22Rv1 (cell line): Measurements from ENCODE around the gene CYP39A1.

Experiments
- H3K27ac ChIP-seq: fragments of 450-650 bp; 2 replicates; pipeline ENCODE4 v1.5.1; 2017
- ZFX ChIP-seq: fragments of 450-650 bp; IDR thresholded peaks from 2 replicates; pipeline ENCODE4 v1.6.1; 2017; ENCODE audit warnings: antibody characterized with exemption, borderline replicate concordance
- TF ChIP-seq, protein P1 (sequence below): fragments of 450-650 bp; IDR thresholded peaks from 2 replicates; pipeline ENCODE4 v1.5.1; 2017; ENCODE audit warnings: mild to moderate bottlenecking

The CYP39A1 gene

DNA sequence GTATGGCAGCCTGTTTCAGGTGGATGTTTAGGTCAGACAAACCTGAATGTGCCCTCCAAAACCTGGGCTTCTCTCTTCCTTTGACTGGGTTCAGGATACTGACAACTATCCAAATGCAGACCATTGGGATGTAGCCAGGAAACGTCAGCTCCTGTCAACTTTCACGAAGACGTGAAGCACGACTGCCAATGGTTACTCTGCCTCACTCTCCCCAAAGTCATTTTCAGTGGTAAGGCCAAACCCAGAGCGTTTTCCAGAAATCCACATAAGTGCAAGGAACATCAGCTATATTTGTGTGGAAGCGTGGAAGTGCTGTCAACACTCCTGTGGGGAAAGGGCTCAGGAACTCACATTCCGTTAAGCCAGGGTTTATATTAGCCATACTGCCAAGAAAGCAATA is 141.3 kb downstream of the CYP39A1 start:
- TF ChIP-seq, protein P1, sequence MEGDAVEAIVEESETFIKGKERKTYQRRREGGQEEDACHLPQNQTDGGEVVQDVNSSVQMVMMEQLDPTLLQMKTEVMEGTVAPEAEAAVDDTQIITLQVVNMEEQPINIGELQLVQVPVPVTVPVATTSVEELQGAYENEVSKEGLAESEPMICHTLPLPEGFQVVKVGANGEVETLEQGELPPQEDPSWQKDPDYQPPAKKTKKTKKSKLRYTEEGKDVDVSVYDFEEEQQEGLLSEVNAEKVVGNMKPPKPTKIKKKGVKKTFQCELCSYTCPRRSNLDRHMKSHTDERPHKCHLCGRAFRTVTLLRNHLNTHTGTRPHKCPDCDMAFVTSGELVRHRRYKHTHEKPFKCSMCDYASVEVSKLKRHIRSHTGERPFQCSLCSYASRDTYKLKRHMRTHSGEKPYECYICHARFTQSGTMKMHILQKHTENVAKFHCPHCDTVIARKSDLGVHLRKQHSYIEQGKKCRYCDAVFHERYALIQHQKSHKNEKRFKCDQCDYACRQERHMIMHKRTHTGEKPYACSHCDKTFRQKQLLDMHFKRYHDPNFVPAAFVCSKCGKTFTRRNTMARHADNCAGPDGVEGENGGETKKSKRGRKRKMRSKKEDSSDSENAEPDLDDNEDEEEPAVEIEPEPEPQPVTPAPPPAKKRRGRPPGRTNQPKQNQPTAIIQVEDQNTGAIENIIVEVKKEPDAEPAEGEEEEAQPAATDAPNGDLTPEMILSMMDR = no peak
- TF ChIP-seq ZFX = no peak
- no peak overlapping the region for H3K27ac ChIP-seq

DNA sequence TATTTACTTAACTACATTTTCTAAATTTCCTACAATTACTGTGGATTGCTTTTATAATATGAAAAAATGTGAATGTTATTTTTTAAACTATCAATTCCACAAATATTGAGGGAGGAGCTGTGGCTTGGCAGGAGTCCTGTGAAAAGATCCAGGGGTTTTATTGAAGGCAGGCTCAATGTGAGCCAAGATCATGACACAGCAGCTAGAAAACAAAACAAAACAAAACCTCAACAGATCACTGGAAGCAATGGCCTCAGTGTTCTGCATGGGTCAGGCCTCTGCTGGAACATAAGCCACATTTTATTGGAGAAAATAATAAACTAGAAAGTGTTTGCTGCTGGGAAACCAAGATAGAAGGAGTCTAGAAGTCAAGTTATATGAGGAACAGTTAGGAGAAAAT is 142.0 kb downstream of the CYP39A1 start:
- no peak for TF ChIP-seq ZFX
- TF ChIP-seq, protein P1 = no peak
- H3K27ac ChIP-seq = no peak overlapping the region

DNA sequence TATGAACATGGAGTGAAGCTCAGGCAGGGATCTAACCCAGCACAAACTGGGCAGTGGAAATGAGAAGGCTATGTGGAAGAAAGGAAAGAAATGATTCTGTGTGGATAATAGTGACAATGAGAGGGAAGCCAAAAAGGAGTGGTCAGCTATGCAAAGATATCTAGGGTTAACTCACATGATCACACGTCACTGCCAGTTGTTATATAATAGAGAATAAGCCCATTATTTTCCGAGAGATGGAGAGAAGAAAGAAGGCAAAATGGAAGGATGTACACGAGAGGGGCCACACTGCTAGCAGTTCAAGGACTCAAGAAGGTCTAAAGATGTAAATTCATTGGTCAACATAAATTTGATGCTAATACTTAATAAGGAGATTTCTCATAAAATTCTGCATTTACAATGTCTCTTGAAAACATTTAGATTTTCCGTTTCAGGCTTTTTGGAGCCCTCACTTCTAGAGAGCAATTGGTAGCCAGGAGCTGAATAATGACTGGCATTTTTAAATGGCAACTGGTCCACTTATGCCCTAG is 142.6 kb downstream of the CYP39A1 start:
- peak overlapping the region; percentile 62 for H3K27ac ChIP-seq
- TF ChIP-seq, protein P1 = no peak
- TF ChIP-seq ZFX = no peak

DNA sequence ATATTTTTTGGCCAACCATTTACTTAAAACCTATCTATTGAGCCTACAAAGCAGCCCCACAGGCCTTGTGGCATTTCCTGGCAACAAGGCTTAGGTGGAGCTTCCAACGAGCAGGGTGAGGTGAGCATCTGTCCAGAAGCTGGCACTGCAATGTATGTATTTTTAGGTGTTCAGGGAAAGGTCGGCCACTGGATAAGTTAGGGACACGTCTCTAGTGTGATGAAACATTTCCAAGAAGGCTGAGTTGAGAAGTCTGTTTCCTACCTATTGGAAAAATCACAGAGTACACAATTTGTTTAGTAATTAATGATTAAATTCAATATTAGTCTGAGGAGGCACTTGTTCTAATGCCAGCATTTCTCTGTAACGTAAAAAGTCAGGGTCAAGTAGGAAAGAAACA is 143.6 kb downstream of the CYP39A1 start:
- peak overlapping the region; percentile 62 for H3K27ac ChIP-seq
- TF ChIP-seq ZFX = no peak
- TF ChIP-seq, protein P1 = no peak

DNA sequence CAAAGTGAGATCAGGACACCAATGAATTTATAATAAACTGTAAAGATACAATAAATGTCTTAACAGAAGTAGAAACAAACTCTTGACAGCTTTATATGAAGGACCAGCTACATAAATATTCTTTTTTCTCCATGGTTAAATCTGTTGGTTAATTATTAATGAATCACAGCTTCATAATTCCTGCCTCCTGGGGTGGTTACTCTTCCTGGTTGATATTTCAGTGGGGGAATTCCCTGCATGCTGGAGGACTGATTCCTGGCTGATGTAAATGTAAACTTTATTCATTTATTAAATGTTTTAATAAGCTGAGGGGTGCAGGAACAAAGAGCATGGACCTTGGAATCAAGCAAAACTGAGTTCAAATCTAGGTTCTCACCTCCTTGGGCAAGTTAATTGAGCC is 145.2 kb downstream of the CYP39A1 start:
- peak overlapping the region; percentile 62 for H3K27ac ChIP-seq
- TF ChIP-seq, protein P1 = no peak
- no peak for TF ChIP-seq ZFX

DNA sequence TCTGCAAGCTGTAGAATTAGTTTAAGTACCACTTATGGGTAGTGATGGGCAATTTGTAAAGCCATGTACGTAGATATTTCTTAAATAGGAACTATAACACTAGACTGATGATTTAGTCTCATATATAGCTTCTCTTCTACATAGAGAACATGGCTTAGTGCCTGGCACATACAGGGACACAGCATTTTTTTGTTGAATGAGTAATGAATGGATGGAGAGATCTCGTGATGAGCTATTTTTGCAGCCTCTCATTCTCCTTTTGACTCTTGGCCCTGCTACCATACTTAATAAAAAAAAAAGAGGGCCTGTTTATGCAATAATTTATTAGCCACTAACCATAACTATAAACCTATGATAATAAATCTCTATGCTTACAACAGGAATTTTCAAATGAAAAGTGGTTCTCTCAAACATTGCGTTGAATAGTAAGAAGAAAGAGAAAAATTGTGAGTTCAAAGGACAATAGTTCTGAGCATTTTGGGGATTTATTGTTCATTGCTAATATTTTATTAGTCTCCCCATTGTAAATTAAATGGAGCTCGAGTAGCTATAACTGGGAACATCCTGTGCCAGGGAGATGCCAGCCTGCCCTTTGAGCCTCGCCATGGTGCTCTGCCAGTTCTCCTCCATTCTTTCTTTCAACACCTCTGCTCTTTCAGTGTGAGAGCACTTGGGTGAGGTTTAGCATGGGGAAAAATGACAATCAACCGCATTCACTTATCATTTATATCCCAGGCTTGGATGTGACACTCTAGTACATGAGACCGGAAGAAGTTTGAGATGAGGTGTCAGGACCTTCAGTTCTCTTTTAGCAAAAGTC is 146.7 kb downstream of the CYP39A1 start:
- TF ChIP-seq, protein P1 = no peak
- no peak for TF ChIP-seq ZFX
- no peak overlapping the region for H3K27ac ChIP-seq

DNA sequence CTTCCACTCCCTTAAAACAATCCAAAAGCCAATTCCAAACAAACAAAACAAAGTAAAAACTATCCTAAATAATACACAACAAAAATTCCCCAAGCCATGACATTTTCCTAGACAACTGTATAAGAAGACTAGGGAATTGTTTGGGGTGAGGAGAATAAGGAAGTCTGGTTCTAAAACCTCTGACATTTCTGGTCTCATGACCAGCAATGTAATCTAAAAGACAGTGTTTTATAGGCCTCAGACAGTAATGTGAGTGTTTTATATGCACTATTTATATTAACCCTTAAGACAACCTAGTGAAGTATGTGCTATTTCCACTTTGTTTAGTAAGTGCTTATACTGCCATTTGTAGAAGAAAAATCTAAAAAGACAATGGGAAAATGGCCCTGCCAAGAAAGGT is 148.4 kb downstream of the CYP39A1 start:
- no peak for TF ChIP-seq ZFX
- TF ChIP-seq, protein P1 = no peak
- H3K27ac ChIP-seq = no peak overlapping the region
